H9 (cell line): ENCODE results near the gene FMO4. TPM values are rescaled to one million over a fixed set of nuclear protein-coding genes. Genes with fewer than 3 reads are reported as not detected.

Experiments used
- DNase-seq: peaks from one replicate; pipeline ENCODE4 v3.0.0-alpha.2; 2017
- H2AFZ ChIP-seq: one replicate; pipeline ENCODE4 v1.6.1; 2013; ENCODE audit warnings: mild to moderate bottlenecking, low read length, control low read depth, moderate library complexity
- H2AK5ac ChIP-seq: 2 replicates; pipeline ENCODE4 v1.6.1; 2013; ENCODE audit warnings: low read length, control low read depth, mixed read lengths; ENCODE audit not compliant: insufficient read length
- H2BK120ac ChIP-seq: one replicate; pipeline ENCODE4 v1.6.1; 2013; ENCODE audit warnings: low read depth, mild to moderate bottlenecking, low read length, control low read depth, inconsistent platforms; ENCODE audit not compliant: poor library complexity, severe bottlenecking
- H2BK12ac ChIP-seq: 2 replicates; pipeline ENCODE4 v1.6.1; 2013; ENCODE audit warnings: low read length, control low read depth, mixed read lengths, low read depth; ENCODE audit not compliant: insufficient read length
- H2BK15ac ChIP-seq: 2 replicates; pipeline ENCODE4 v1.6.1; 2013; ENCODE audit warnings: low read depth, low read length, control low read depth
- H2BK20ac ChIP-seq: one replicate; pipeline ENCODE4 v1.6.1; 2013; ENCODE audit warnings: low read depth, mild to moderate bottlenecking, low read length, control low read depth, inconsistent platforms; ENCODE audit not compliant: poor library complexity, severe bottlenecking
- H2BK5ac ChIP-seq: 2 replicates; pipeline ENCODE4 v1.6.1; 2013; ENCODE audit warnings: low read length, control low read depth, mixed read lengths; ENCODE audit not compliant: insufficient read length
- H3K14ac ChIP-seq: 2 replicates; pipeline ENCODE4 v1.6.1; 2013; ENCODE audit warnings: low read length, control low read depth; ENCODE audit not compliant: insufficient read depth
- H3K18ac ChIP-seq: 2 replicates; pipeline ENCODE4 v1.6.1; 2013; ENCODE audit warnings: low read depth, mild to moderate bottlenecking, mixed read lengths, low read length, control low read depth; ENCODE audit not compliant: insufficient read length
- H3K23ac ChIP-seq: 2 replicates; pipeline ENCODE4 v1.6.1; 2013; ENCODE audit warnings: low read length, control low read depth, mixed read lengths, low read depth; ENCODE audit not compliant: insufficient read length
- H3K23me2 ChIP-seq: 2 replicates; pipeline ENCODE4 v1.6.1; 2013; ENCODE audit warnings: low read depth, mild to moderate bottlenecking, mixed read lengths, low read length, control low read depth; ENCODE audit not compliant: insufficient read length, poor library complexity, severe bottlenecking
- H3K27ac ChIP-seq: 2 replicates; pipeline ENCODE4 v1.5.1; 2013; ENCODE audit warnings: low read length, control low read depth, mixed read lengths, low read depth; ENCODE audit not compliant: insufficient read length
- H3K27me3 ChIP-seq: 2 replicates; pipeline ENCODE4 v1.6.1; 2013; ENCODE audit warnings: low read length, control low read depth, inconsistent platforms; ENCODE audit not compliant: insufficient read depth
- H3K4ac ChIP-seq: 2 replicates; pipeline ENCODE4 v1.6.1; 2013; ENCODE audit warnings: low read depth, mild to moderate bottlenecking, control low read depth, inconsistent platforms, low read length, moderate library complexity
- H3K4me1 ChIP-seq: 2 replicates; pipeline ENCODE4 v1.6.1; 2013; ENCODE audit warnings: low read length, control low read depth, inconsistent platforms; ENCODE audit not compliant: insufficient read depth
- H3K4me2 ChIP-seq: 2 replicates; pipeline ENCODE4 v1.6.1; 2013; ENCODE audit warnings: low read length, control low read depth, mixed read lengths; ENCODE audit not compliant: insufficient read length, insufficient read depth
- H3K56ac ChIP-seq: 2 replicates; pipeline ENCODE4 v1.6.1; 2013; ENCODE audit warnings: low read depth, mild to moderate bottlenecking, mixed read lengths, low read length, control low read depth; ENCODE audit not compliant: insufficient read length
- H3K79me1 ChIP-seq: 2 replicates; pipeline ENCODE4 v1.6.1; 2013; ENCODE audit warnings: low read depth, mild to moderate bottlenecking, moderate library complexity, low read length, control low read depth, inconsistent platforms; ENCODE audit not compliant: insufficient read depth, poor library complexity, severe bottlenecking
- H3K79me2 ChIP-seq: 2 replicates; pipeline ENCODE4 v1.6.1; 2013; ENCODE audit warnings: low read length, control low read depth, inconsistent platforms; ENCODE audit not compliant: insufficient read depth
- H3K9ac ChIP-seq: 2 replicates; pipeline ENCODE4 v1.6.1; 2013; ENCODE audit warnings: low read length, control low read depth, mixed read lengths; ENCODE audit not compliant: insufficient read length; ENCODE audit errors: extremely low read depth
- H3K9me3 ChIP-seq: one replicate; pipeline ENCODE4 v1.6.1; 2013; ENCODE audit warnings: low read depth, low read length, inconsistent platforms; ENCODE audit not compliant: control insufficient read depth
- H3T11ph ChIP-seq: one replicate; pipeline ENCODE4 v1.6.1; 2013; ENCODE audit warnings: mild to moderate bottlenecking, low read length, control low read depth, inconsistent platforms
- H4K20me1 ChIP-seq: one replicate; pipeline ENCODE4 v1.6.1; 2013; ENCODE audit not compliant: control insufficient read depth, insufficient read length, insufficient read depth
- H4K5ac ChIP-seq: 2 replicates; pipeline ENCODE4 v1.6.1; 2013; ENCODE audit warnings: low read depth, mild to moderate bottlenecking, mixed read lengths, low read length, control low read depth; ENCODE audit not compliant: insufficient read length
- H4K8ac ChIP-seq: replicated peaks from 2 replicates; pipeline ENCODE4 v1.6.1; 2013; ENCODE audit warnings: low read length, control low read depth, mixed read lengths, low read depth; ENCODE audit not compliant: insufficient read length
- H4K91ac ChIP-seq: 2 replicates; pipeline ENCODE4 v1.6.1; 2013; ENCODE audit warnings: low read depth, mild to moderate bottlenecking, moderate library complexity, mixed read lengths, low read length, control low read depth; ENCODE audit not compliant: insufficient read length
- H3K27ac Mint-ChIP-seq, 3 experiments: 2 replicates in 2 of 3; 3 replicates in 1 of 3; pipeline ENCODE4 v1.8.0; 2020 to 2021; ENCODE audit warnings: mixed read lengths in 3 of 3, mild to moderate bottlenecking in 1 of 3, moderate library complexity in 1 of 3
- H3K27me3 Mint-ChIP-seq: 2 replicates; pipeline ENCODE4 v1.8.0; 2021; ENCODE audit warnings: low read depth, mild to moderate bottlenecking, moderate library complexity, mixed read lengths
- H3K36me3 Mint-ChIP-seq, 3 experiments: 2 replicates in 2 of 3; 3 replicates in 1 of 3; pipeline ENCODE4 v1.8.0; 2020 to 2021; ENCODE audit warnings: low read depth in 3 of 3, mixed read lengths in 3 of 3; ENCODE audit not compliant: insufficient read depth in 1 of 3
- H3K4me1 Mint-ChIP-seq, 2 experiments: 2 replicates each; pipeline ENCODE4 v1.8.0; 2020; ENCODE audit warnings: mixed read lengths in 2 of 2
- H3K4me3 Mint-ChIP-seq, 2 experiments: 2 replicates in 1 of 2; 3 replicates in 1 of 2; pipeline ENCODE4 v1.8.0; 2020 to 2021; ENCODE audit warnings: mild to moderate bottlenecking in 2 of 2, mixed read lengths in 2 of 2, moderate library complexity in 1 of 2
- H3K9me3 Mint-ChIP-seq, 2 experiments: 2 replicates in 1 of 2; 3 replicates in 1 of 2; pipeline ENCODE4 v1.8.0; 2020; ENCODE audit warnings: mild to moderate bottlenecking in 2 of 2, mixed read lengths in 2 of 2, moderate library complexity in 1 of 2
- WGBS: extraction: QIAGEN DNeasy Blood & Tissue Kit; methylation state at CpG from one replicate; pipeline ENCODE4 v1.1.7; 2013; ENCODE audit warnings: missing lambda C conversion rate, low lambda C conversion rate, mixed read lengths; ENCODE audit not compliant: insufficient read length; ENCODE audit errors: extremely low coverage; 5-methylcytosine and 5-hydroxymethylcytosine counted together
- total RNA-seq: library from RNA; stranded (reverse); gene quantifications from 2 replicates; pipeline ENCODE4 v1.2.1, GENCODE V29; 2021
- TF ChIP-seq, protein P1 (sequence below): fragments of 200-600 bp; sonication (generic); conservative IDR thresholded peaks from 3 replicates; pipeline ENCODE4 v1.8.0; 2021; ENCODE audit warnings: antibody characterized with exemption, mild to moderate bottlenecking

The FMO4 gene
- total RNA-seq, 1 experiment from 2014 or later, result 1.8 TPM

- Histone ChIP-seq H3K18ac (no peak overlapping the region), H3K9me3 (no peaks in the 10 kb centered on the region), H2AK5ac (no peak overlapping the region), H3K27me3 (no peaks in the 10 kb centered on the region), H2AFZ (no peak overlapping the region), H3K4me2 (no peak overlapping the region), H3K4ac (no peak overlapping the region), H4K20me1 (no peaks in the 10 kb centered on the region), H4K5ac (no peak overlapping the region), H2BK12ac (no peak overlapping the region), H4K91ac (no peak overlapping the region), H3K56ac (no peak overlapping the region), H2BK15ac (no peak overlapping the region), H2BK5ac (no peak overlapping the region), H3K79me2 (no peaks in the 10 kb centered on the region), H3K23ac (no peak overlapping the region), H4K8ac (no peak overlapping the region), H3K9ac (no peak overlapping the region), H2BK20ac (no peak overlapping the region), H3T11ph (no peak overlapping the region), H2BK120ac (no peak overlapping the region), H3K23me2 (no peaks in the 10 kb centered on the region), H3K79me1 (no peaks in the 10 kb centered on the region), H3K27ac (no peak overlapping the region), H3K14ac (no peak overlapping the region), H3K4me1 (no peaks in the 10 kb centered on the region)
- Mint-ChIP-seq H3K4me3 (no peak overlapping the region), H3K36me3 (no peaks in the 10 kb centered on the region; a peak in 1 of 7 replicates), H3K9me3 (peaks cover 0 to 9% of the 10 kb centered on the region in 2 experiments; a peak in 3 of 5 replicates), H3K4me1 (no peaks in the 10 kb centered on the region), H3K27ac (no peak overlapping the region), H3K27me3 (no peaks in the 10 kb centered on the region)
- TF ChIP-seq, protein P1, sequence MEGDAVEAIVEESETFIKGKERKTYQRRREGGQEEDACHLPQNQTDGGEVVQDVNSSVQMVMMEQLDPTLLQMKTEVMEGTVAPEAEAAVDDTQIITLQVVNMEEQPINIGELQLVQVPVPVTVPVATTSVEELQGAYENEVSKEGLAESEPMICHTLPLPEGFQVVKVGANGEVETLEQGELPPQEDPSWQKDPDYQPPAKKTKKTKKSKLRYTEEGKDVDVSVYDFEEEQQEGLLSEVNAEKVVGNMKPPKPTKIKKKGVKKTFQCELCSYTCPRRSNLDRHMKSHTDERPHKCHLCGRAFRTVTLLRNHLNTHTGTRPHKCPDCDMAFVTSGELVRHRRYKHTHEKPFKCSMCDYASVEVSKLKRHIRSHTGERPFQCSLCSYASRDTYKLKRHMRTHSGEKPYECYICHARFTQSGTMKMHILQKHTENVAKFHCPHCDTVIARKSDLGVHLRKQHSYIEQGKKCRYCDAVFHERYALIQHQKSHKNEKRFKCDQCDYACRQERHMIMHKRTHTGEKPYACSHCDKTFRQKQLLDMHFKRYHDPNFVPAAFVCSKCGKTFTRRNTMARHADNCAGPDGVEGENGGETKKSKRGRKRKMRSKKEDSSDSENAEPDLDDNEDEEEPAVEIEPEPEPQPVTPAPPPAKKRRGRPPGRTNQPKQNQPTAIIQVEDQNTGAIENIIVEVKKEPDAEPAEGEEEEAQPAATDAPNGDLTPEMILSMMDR, result no peak
- no CpG with 5 or more reads among the region's 6 CpGs for WGBS
- DNase-seq, result no peak
Measured at GRCh38 chr1:171344473-171344820, 30.5 kb downstream of the FMO4 start.
